ENCODE results near the gene UBLCP1. TPM values are rescaled to one million over a fixed set of nuclear protein-coding genes. Genes with fewer than 3 reads are reported as not detected.
"Not testable (repeated sequence)": the region's sequence is repeated elsewhere in the genome, so short reads cannot be mapped to it uniquely, and the experiment has no call there.

The UBLCP1 gene, protein sequence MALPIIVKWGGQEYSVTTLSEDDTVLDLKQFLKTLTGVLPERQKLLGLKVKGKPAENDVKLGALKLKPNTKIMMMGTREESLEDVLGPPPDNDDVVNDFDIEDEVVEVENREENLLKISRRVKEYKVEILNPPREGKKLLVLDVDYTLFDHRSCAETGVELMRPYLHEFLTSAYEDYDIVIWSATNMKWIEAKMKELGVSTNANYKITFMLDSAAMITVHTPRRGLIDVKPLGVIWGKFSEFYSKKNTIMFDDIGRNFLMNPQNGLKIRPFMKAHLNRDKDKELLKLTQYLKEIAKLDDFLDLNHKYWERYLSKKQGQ
- total RNA-seq (2014; rRNA removed; shearing (Covaris generic)): 38.6 and 44.4 TPM in 2 replicates

DNA sequence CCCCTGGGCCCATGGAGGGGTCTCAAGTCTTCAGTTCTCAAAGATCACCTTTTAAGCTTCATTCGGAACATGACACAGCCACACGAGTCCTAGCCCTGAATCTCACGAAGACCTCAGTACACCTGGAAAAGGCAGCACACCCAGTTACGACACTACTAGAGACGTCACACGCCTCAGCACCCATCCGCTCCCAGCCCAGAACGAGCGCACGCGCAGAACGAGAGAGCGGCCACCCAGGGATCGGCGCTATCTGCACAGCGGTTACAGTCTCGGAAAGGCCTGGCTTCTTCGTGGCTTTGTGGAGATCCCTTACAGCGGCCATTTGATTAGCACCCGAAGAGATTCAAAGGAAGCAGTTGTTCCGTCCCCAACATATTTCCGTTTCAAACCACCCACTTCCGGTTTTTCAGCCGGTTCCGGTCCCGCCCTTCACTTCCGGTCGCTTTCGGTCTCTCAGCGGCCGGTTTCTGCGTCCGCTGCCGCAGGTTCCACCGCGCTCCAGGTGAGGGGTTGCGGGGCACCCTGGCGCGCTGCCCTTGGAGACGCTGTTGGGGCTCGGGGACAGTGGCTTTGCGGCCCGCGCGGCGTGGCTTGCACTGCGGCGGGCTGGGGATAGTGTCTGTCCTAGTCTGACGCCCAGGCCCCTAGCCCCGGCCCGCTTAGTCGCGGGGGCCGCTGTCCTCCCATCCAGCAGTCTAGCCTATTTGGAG, at the start of gene UBLCP1:
Gene UBLCP1 (plus strand): TSS at position 432 of the 710 bp plus-strand sequence. CDS start 5,626 bp downstream, outside the sequence.
- DNase-seq (ENCODE audit: low spot score): peak; percentile 76

DNA sequence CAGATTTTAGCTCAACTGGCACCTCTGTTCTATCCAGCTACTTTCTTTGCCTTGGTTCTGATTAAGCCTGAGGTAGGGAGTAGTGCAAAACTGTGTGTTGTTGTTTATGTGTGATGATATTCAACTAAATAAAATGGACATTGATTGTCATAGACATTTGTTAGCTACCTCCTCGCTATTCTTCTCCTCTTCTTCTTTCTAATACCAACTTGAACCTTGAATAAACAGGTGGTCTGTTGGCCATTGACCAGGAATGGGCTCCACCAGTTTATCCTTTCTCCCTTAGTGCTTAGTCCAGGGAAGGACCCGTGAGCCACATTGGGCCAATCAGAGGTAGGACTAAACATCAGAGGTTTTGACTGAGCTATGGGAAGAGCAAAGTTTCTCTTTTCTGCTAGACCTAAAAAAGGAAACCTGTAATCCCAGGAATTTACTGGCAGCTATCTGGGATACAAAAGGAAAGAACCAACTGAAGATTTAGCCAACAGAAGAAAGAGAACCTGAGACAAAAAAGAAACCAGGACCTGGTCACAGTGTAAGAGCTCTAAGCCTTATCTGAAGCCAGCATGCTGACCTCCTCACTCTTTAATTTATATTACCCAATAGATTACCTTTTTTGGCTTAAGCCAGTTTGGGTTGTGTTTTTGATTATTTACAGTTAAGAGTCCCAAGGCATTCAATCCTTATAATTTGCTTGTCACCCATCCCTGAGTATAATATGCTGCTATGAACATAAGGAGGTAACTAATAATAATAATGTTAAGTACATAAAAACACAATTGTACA, 48.4 kb upstream of the UBLCP1 start:
- DNase-seq (ENCODE audit: low spot score): no peak

DNA sequence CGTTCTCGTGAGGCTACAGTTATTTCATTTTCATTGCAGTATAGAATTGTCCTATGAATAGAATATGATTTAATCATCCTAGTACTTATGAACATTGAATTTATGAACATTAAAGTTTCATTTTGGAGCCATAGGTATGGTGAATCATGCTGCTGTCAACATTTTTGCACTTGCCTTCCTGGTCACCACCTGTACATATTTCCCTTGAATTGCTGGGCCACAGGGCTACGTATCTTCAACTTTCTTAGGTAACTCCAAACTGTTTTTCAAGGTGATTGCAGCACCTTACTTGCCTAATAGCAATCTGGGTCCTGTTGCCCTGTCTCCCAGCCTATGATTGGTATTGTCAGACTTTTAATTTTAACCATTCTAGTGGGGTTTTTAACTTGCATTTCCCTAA, 47.2 kb upstream of the UBLCP1 start:
- no peak for DNase-seq (ENCODE audit: low spot score)

DNA sequence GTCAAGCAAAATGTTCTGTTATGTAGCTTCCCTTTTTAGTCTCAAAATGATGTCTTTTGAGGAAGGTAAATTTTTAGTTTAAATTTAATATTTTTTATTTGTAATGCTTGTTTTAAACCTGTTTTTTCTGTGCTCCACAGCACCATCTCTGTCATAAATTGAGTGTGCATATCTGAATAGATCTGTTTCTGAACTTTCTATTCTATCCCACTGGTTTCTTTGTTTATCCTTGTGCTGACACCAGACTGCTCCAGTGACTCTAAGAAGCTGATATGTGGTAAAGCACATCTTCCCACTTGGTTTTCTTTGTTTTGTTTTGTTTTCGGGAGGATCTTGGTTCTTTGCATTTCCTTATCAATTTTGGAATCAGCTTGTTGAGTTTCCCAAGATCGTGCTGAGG, 46.6 kb upstream of the UBLCP1 start:
- DNase-seq (ENCODE audit: low spot score): no peak

DNA sequence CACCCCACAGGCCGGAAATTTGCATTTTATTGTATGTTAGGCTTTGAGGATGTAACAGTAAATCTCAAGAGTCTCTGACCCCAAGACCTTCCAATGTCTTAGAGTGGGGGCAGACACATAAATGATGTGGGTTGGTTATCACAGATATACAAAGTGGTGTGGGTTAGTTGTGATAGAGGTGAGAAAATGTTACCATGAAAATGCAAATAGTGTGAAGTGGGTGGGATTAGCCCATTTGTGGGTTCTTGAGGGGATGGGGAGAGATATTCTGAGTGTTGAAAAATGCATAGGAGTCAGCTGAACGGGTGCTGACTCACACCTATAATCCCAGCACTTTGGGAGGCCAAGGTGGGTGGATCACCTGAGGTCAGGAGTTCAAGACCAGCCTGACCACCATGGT, 45.9 kb upstream of the UBLCP1 start:
- no peak for DNase-seq (ENCODE audit: low spot score)

DNA sequence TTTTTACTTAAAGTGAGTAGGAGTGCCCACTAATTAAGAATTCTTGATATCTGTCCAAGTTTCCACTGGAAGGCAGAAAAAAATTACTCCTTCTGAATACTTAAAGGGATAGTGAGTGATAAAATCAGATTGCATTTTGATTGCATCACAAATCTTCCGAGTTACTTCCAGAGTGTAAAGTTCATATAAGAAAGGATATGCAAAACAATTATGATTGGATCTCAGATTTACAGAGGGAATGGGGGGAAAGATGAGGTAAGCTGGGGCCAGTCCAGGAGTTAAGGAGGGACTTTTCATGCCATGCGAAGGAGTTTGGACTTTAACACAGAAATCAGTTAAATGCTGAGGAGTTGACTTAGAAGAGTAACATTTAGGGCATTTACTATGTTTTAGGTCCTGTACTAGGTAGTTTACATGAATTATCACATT, 44.5 kb upstream of the UBLCP1 start:
- DNase-seq (ENCODE audit: low spot score): peak; percentile 17

DNA sequence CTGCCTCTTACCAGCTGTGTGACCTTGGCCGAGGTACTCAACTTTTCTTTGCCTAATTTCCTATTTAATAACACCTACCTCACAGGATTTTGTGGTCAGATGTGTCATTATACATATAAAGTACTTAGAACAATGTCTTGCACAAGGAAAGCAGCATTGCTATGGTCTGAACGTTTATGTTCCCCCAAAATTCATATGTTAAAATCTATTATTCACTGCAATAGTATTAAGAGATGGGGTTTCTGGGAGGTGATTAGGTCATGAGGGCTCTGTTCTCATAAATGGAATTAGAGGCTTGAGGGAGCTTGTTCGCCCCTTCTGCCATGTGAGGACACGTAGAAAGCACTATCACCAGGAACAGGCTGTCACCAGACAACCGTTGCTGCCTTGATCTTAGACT, 42.9 kb upstream of the UBLCP1 start:
- DNase-seq (ENCODE audit: low spot score): no peak

DNA sequence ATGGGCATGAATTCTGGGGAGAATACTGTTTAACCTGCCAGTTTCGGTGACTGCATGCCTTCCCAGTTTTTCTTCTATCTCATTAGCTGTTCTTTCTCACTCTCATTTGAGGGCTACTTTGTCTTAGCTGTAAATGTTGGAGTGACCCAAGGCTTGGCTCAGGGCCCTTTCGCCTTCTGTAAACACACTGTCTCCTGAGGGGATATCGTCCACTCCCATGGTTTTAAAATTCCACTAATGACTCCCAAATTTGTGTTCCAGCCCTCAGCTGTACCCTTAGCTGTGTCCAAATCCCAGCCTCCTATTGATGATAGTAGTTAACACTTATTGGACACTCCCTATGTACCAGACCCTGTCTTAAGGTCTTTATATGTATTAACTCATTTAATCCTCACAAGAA, 39.6 kb upstream of the UBLCP1 start:
- DNase-seq (ENCODE audit: low spot score): no peak

DNA sequence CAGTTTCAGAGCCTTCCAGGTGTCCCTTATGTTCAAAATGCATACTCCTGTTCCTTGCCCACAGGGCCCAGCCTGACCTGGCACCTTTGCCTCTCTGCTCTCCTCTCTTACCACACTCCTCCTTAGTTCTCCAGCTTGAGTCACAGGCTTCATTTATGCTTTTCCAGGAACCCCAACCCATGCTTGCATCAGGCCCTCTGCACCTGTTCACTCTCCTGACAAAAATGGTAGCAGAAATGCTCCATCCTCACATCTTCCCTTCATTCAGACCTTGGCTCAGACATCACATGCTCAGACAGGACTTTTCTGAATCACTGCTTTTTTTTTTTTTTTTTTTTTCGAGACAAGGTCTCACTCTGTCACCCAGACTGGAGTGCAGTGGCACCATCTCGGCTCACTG, 38.6 kb upstream of the UBLCP1 start:
- no peak for DNase-seq (ENCODE audit: low spot score)

DNA sequence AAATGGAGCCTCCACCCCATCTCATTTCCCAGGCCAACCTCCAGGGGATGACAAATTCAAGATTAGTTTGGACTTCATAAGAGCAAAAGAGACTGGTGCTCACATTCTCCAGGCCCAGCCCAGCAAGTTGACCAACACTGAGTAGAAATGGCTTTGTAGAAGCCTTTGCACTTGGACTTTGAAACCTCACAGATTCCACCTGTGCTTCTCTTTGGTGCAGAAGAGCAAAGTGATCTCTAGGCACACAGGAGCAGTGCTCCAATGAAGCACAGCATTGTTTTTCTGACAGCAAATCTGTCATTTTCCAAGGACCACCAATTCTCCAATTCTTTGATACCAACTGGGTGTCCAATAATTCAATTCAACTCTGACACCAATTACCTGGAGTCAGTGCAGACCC, 36.6 kb upstream of the UBLCP1 start:
- DNase-seq (ENCODE audit: low spot score): no peak

DNA sequence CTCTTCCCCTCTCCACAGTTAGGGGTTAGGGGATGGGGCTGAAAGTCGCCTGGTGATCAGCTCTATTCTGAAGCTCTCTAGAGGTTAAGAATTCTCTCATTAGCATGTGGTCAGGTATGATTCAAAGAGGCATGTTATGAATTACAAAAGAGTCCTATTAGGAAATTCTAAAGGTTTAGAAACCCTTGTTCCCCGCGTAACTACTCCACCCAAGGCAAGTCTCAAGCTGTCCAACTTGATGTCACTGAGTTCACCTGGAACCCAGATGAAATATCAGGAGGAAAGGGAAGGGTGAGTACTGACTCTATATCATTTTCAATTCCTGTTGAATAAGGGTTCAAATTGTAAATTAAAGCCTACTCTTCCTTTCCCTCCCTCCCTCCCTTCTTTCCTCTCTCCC, 35.6 kb upstream of the UBLCP1 start:
- DNase-seq (ENCODE audit: low spot score): no peak

DNA sequence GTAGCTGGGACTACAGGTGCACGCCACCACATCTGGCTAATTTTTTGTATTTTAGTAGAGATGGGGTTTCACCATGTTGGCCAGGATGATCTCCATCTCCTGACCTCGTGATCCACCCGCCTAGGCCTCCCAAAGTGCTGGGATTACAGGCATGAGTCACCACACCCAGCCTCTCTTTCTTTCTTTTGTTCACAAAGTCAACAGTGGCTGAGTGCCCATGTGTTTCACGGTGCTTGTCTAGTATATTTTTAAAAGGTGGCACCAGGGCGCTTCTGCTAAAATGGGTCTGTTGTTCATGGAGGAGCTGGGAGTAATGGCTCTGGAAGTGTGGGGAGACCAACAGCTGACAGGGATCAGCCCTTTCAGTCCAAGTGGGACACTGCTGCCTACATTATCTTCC, 35.0 kb upstream of the UBLCP1 start:
- peak; percentile 26 for DNase-seq (ENCODE audit: low spot score)

DNA sequence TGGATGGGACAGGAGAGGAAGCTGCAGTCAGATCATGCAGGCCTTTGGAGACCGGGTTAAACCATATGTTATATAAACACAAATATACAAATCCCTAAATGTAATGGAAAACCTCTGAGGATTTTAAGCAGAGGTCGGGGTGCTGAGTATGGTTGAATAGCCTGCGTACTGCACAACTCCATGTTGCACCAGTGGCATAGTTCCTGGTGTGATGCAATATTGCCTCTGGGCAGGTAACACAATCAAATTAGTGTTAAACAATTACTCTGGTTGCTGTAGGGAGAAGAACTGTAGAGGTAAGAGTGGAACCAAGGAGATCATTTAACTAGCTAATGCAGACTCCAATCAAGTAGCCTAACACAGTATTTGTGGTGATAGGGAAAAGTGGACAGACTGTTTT, 32.4 kb upstream of the UBLCP1 start:
- DNase-seq (ENCODE audit: low spot score): no peak

DNA sequence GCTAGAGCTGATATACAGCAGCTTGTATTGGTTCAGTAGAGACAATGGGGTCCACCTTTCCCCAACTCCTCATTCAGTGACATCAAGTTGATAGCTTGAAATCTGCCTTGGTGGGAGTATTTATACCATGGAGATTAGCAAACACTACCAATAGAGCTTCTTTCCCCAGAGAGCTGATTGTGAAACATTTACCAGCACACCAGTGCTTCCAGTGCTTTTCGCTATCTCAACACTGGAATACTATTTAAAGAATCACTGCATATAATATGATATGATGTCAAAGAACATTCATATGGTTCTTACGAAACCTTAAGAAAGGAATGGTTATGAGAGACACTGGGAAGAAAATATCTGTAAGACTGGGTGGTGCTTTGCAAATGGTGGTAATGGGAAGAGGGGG, 31.9 kb upstream of the UBLCP1 start:
- DNase-seq (ENCODE audit: low spot score): no peak

DNA sequence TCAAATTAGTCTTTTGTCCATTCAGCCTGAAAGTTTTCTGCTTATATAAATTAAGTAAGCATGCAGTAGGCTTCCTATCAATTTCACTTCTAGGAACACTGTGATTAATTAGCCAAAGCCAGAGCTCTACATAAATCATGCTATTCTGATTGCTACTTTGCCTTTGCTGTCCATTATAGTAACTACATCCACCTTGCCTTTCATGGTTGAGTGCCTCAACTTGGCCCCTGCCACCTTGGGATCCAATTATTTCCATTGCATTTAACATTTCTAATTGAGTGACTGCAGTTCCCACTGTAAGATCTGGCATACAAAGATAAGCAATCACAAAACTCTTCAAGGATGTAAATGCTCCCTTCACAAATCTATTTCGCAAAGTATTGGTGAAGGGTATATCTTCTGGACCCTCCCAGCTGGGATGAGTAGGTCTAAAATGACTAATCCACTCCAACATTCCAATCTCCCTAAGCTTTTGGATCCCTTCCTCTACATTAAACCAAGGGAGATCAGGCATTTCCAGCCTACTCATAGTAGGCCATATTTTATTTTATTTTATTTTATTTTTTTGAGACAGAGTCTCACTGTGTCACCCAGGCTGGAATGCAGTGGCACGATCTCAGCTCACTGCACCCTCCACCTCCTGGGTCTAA, 27.1 kb upstream of the UBLCP1 start:
- DNase-seq (ENCODE audit: low spot score): not testable (repeated sequence)

DNA sequence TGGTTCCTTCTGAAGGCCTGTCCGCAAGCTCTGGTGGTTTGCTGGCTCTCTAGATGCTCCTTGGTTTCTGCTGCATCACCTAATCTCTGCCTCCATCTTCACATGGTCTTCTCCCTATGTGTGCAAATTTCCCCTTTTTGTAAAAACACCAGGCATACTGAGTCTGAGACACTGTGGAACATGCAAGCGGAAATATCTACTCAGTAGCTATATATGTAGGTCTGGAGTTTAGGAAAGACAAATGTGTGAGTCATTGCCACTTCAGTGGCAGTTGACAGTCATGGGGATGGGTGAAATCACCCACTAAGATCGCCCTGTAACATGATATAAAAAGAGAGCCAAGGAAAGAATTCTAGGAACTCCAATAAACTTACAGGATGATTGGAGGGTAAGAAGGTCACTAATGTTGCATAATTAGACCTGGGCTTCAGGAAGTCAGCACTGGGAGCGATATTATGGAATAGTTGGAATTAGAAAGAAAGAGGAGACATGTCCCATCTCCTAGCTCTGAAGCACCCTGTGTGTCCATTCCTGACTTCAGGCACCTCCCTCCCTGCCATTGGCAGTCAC, 22.7 kb upstream of the UBLCP1 start:
- peak; percentile 84 for DNase-seq (ENCODE audit: low spot score)

DNA sequence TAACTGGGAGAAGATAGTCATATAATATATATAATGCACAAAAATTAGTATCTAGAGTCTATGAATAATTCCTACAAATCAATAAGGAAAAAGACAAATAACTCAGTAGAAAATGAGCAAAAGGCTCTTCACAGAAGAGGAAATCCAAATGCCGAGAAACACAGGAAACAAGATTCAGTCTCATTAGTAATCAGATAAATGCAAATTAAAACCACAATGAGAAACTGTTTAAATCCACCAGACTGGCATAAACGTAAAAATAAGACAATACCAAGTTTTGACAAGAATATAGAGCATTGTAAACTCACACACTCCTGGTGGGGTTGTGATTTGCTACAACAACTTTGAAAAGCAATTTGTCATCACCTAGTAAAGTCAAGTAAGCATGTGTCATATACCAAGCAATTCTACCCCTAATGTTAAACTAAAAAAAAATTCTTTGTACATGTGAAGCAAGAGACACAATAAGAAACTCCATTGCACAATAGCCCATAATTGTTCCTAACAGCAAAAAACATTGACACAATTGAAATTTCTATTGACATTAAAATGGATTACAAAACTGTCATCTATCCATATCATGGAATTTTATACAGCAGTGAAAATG, 21.0 kb upstream of the UBLCP1 start:
- DNase-seq (ENCODE audit: low spot score): no peak

DNA sequence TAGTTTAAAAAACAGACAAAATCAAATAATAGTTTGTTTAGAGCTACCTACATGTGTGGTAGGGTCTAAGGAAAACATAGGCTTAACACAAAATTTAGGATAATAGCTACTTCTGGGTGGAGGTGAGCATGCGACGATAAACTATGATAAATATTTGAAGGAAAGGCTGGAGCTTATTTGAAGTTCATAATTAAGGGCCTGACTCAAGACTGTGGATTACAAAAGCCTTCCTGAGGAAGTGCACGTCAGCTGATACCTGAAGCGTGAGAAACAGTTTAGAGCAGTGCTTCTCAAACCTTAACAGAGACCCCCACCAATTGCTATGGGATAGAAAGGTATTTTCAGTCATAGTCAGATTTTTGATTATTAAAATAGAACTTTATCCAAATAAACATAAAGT, 20.4 kb upstream of the UBLCP1 start:
- no peak for DNase-seq (ENCODE audit: low spot score)

DNA sequence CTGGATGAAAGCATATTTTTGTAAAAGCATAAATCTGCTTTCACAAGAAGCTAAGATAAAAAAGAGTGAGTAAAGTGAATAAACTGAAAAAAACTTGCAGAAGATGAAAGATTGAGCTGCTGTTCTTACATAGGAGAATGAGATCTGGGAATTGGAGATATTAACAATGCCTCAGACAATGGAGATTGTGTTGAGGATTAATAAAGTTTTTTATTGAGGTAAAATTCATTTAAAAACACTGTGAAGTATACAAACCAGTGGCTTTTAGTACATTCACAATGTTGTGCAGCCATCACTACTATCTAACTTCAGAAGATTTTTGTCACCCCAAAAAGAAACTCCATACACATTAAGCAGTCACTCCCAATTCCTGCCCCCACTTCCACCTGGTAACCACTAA, 19.7 kb upstream of the UBLCP1 start:
- no peak for DNase-seq (ENCODE audit: low spot score)

DNA sequence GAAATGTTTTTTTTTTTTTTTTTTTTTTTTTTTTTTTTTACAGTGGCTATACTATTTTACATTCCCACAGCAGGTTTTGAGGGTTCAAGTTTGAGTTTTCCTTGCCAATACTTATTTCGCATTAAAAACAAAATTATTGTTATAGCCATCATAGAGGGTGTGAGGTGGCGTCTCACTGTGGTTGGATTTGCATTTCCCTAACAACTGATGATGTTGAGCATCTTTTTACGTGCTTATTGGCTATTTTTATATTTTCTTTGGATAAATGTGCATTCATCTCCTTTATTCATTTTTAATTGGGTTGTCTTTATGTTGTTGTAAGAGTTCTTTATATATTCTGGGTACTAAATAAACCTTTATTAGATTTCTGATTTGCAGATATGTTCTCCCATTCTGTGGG, 18.9 kb upstream of the UBLCP1 start:
- no peak for DNase-seq (ENCODE audit: low spot score)

DNA sequence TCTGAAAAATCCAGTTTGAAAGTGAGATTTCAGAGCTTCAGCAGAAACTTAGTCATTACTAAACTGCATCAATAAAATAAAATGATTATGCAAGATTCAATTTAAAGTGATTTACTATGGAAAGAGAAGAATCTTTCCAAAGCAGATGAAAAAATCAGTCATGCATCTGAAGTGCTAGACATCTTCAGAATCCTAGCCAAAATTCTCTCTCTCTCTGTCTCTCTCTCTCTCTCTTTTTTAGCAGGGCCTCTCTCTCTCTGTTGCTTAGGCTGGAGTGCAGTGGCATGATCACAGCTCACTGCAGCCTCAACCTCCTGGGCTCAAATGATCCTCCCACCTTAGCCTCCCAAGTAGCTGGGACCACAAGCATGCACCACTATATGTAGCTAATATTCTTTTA, 18.2 kb upstream of the UBLCP1 start:
- DNase-seq (ENCODE audit: low spot score): no peak

Measured in H4 (cell line).